ENCODE results near the gene TTYH2. TPM values are rescaled to one million over a fixed set of nuclear protein-coding genes. Genes with fewer than 3 reads are reported as not detected.

TTYH2 gene
- total and polyA plus RNA-seq, 2 experiments from 2014 or later = 0.38 TPM; not detected in 1

GRCh38 chr17:74309902-74310301 lies 96.5 kb downstream of the TTYH2 start:
- no peaks in the 10 kb centered on the region for H3K27me3 ChIP-seq (replicated peaks; ENCODE audit: insufficient read depth)
- H3K4me3 ChIP-seq = no peak overlapping the region
- no peak overlapping the region for H3K4me2 ChIP-seq (ENCODE audit: unreplicated experiment)
- 30 to 39% methylated on average over 12 of the region's 12 CpGs for WGBS, 2 experiments (ENCODE audit: low coverage in 1 of 2, low lambda C conversion rate in 2 of 2, missing lambda C conversion rate in 2 of 2)
- no peak overlapping the region for H3K9ac ChIP-seq
- H3K27ac ChIP-seq = no peak overlapping the region
- in situ Hi-C loops (cut with MboI) = no loop called here
- no peaks in the 10 kb centered on the region for H3K9me3 ChIP-seq (ENCODE audit: low read depth)
- H3K9me2 ChIP-seq (ENCODE audit: insufficient read depth) = no peaks in the 10 kb centered on the region
- no peaks in the 10 kb centered on the region for H3K4me1 ChIP-seq (ENCODE audit: insufficient read depth)
- DNase-seq = no peak
- no peak overlapping the region for H2AFZ ChIP-seq
- H4K20me1 ChIP-seq (ENCODE audit: insufficient read depth) = no peaks in the 10 kb centered on the region
- no peaks in the 10 kb centered on the region for H3K79me2 ChIP-seq (ENCODE audit: insufficient read depth)
- H3K36me3 ChIP-seq (ENCODE audit: low read depth) = no peaks in the 10 kb centered on the region
- TF ChIP-seq EZH2 (IDR thresholded peaks at IDR 0.05; ENCODE audit: insufficient read depth, poor library complexity, severe bottlenecking) = no peak
- no peak for TF ChIP-seq EZH2phosphoT487 (IDR thresholded peaks at IDR 0.05; ENCODE audit: insufficient read depth, low read depth)
- no peaks in the 10 kb centered on the region for H3F3A ChIP-seq (ENCODE audit: insufficient read depth)

Other genes with a start within 250 kb of the TTYH2 start
- gene RPL38, start 9.9 kb upstream of the TTYH2 start, total RNA-seq (2014; rRNA removed; shearing (Covaris generic)) = 87.6 and 176 TPM in 2 replicates
- 986 and 999 TPM in 2 replicates for gene RPL38, start 9.9 kb upstream of the TTYH2 start, polyA plus RNA-seq (2016; fragmentation: Nextera tagmentation; extraction: Ambion mirVana)
- gene DNAI2, start 60.7 kb downstream of the TTYH2 start, total RNA-seq (2014; rRNA removed; shearing (Covaris generic)) = not detected in 2 replicates
- gene DNAI2, start 60.7 kb downstream of the TTYH2 start, polyA plus RNA-seq (2016; fragmentation: Nextera tagmentation; extraction: Ambion mirVana) = not detected in 2 replicates
- not detected in 2 replicates for gene KIF19, start 112.7 kb downstream of the TTYH2 start, total RNA-seq (2014; rRNA removed; shearing (Covaris generic))
- gene KIF19, start 112.7 kb downstream of the TTYH2 start, polyA plus RNA-seq (2016; fragmentation: Nextera tagmentation; extraction: Ambion mirVana) = not detected in 2 replicates
- gene BTBD17, start 148.3 kb downstream of the TTYH2 start, total RNA-seq (2014; rRNA removed; shearing (Covaris generic)) = not detected in 2 replicates
- 0.10 TPM in 1 of 2 replicates, not detected in the other for gene BTBD17, start 148.3 kb downstream of the TTYH2 start, polyA plus RNA-seq (2016; fragmentation: Nextera tagmentation; extraction: Ambion mirVana)
- gene GPR142, start 153.9 kb downstream of the TTYH2 start, total RNA-seq (2014; rRNA removed; shearing (Covaris generic)) = not detected in 2 replicates
- gene GPR142, start 153.9 kb downstream of the TTYH2 start, polyA plus RNA-seq (2016; fragmentation: Nextera tagmentation; extraction: Ambion mirVana) = not detected in 2 replicates
- gene GPRC5C, start 218.5 kb downstream of the TTYH2 start, total RNA-seq (2014; rRNA removed; shearing (Covaris generic)) = 0.25 and 2.7 TPM in 2 replicates
- gene GPRC5C, start 218.5 kb downstream of the TTYH2 start, polyA plus RNA-seq (2016; fragmentation: Nextera tagmentation; extraction: Ambion mirVana) = 0.95 and 1.6 TPM in 2 replicates